Measurements from ENCODE around the gene UGT1A8.

GRCh38 chr2:233658610-233659009, 41.2 kb downstream of the UGT1A8 start:
- TF ChIP-seq, protein P1, sequence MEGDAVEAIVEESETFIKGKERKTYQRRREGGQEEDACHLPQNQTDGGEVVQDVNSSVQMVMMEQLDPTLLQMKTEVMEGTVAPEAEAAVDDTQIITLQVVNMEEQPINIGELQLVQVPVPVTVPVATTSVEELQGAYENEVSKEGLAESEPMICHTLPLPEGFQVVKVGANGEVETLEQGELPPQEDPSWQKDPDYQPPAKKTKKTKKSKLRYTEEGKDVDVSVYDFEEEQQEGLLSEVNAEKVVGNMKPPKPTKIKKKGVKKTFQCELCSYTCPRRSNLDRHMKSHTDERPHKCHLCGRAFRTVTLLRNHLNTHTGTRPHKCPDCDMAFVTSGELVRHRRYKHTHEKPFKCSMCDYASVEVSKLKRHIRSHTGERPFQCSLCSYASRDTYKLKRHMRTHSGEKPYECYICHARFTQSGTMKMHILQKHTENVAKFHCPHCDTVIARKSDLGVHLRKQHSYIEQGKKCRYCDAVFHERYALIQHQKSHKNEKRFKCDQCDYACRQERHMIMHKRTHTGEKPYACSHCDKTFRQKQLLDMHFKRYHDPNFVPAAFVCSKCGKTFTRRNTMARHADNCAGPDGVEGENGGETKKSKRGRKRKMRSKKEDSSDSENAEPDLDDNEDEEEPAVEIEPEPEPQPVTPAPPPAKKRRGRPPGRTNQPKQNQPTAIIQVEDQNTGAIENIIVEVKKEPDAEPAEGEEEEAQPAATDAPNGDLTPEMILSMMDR (IDR thresholded peaks at IDR 0.05): no peak
- TF ChIP-seq POLR2A (IDR thresholded peaks at IDR 0.05): no peak
- TF ChIP-seq EP300 (IDR thresholded peaks at IDR 0.05): no peak

Data from ovary (tissue), 3 donors.